Measurements from ENCODE around the gene CRYL1. TPM values are rescaled to one million over a fixed set of nuclear protein-coding genes. Genes with fewer than 3 reads are reported as not detected.

The CRYL1 gene
- total and polyA plus RNA-seq, 7 donors, result 33.0 to 183 (median 53.5) TPM

DNA sequence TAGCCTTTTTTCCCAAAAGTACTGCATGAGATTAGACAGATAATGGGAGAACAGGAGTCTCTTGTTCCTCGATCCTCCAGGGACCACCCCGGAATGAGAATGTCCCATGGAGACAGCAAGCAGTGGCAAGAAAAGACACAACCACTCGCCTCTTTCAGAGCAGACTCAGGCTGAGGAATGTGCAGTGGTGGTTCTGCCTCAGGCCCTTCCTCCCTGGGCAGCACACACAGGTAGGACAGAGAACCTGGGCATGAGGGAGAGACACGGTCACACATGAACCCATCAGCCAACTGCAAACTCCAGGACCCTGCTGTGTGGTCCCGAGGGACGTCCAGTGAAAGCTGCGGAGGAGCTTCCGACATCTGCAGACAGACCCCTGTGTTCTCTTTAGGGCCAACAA is 31.0 kb downstream of the CRYL1 start:
- DNase-seq, result no peak
- no peak overlapping the region for H3K4me3 ChIP-seq
- 65 to 70% methylated on average over 8 of the region's 8 CpGs for WGBS, 2 donors
- intact Hi-C loops (cut with DNase I), result loop anchor here (2.0 to 5.0 kb wide), 4 partner anchors 72 to 430 kb away; partner anchors contain the start of genes IFT88 and IL17D
- TF ChIP-seq CTCF (IDR thresholded peaks at IDR 0.05) (no peak), POLR2A (IDR thresholded peaks at IDR 0.05) (no peak)
- peaks cover 0 to 11% (median 8%) of the 10 kb centered on the region in 4 donors for H3K4me1 ChIP-seq
- H3K27me3 ChIP-seq, result no peaks in the 10 kb centered on the region
- no peak overlapping the region for H3K27ac ChIP-seq
- no peaks in the 10 kb centered on the region for H3K36me3 ChIP-seq
- no peaks in the 10 kb centered on the region for H3K9me3 ChIP-seq

GRCh38 chr13:20492641-20493040 is 33.0 kb downstream of the CRYL1 start:
- Histone ChIP-seq H3K4me1 (peaks cover 0 to 11% (median 8%) of the 10 kb centered on the region in 4 donors), H3K9me3 (no peaks in the 10 kb centered on the region), H3K27ac (no peak overlapping the region), H3K36me3 (peaks cover 0 to 5% (median 0%) of the 10 kb centered on the region in 4 donors), H3K4me3 (no peak overlapping the region), H3K27me3 (no peaks in the 10 kb centered on the region)
- intact Hi-C loops (cut with DNase I), result loop anchor here (5.0 kb wide), 1 partner anchor 335 kb away; no protein-coding TSS in a partner anchor
- TF ChIP-seq CTCF (IDR thresholded peaks at IDR 0.05), result peak in 1 of 4 experiments; percentile 20
- no peak for TF ChIP-seq EP300 (IDR thresholded peaks at IDR 0.05)
- no peak for TF ChIP-seq POLR2AphosphoS5 (IDR thresholded peaks at IDR 0.05)
- no peak for TF ChIP-seq POLR2A (IDR thresholded peaks at IDR 0.05)
- WGBS, 2 donors, result 62 to 63% methylated on average over 3 of the region's 3 CpGs
- no peak for DNase-seq

- H3K4me3 ChIP-seq, result no peak overlapping the region
- no peak overlapping the region for H3K27ac ChIP-seq
- H3K9me3 ChIP-seq, result no peaks in the 10 kb centered on the region
- intact Hi-C loops (cut with DNase I), result loop anchor here (5.0 kb wide), 1 partner anchor 335 kb away; no protein-coding TSS in a partner anchor
- peaks cover 0 to 5% (median 0%) of the 10 kb centered on the region in 4 donors for H3K36me3 ChIP-seq
- WGBS, 2 donors, result 48 to 61% methylated on average over 4 of the region's 4 CpGs
- no peaks in the 10 kb centered on the region for H3K27me3 ChIP-seq
- TF ChIP-seq CTCF (IDR thresholded peaks at IDR 0.05) (no peak), POLR2A (IDR thresholded peaks at IDR 0.05) (no peak), EP300 (IDR thresholded peaks at IDR 0.05) (no peak), POLR2AphosphoS5 (IDR thresholded peaks at IDR 0.05) (no peak)
- DNase-seq, result no peak
- peaks cover 0 to 11% (median 8%) of the 10 kb centered on the region in 4 donors for H3K4me1 ChIP-seq
Observed at GRCh38 chr13:20491926-20492435, 33.7 kb downstream of the CRYL1 start.

DNA sequence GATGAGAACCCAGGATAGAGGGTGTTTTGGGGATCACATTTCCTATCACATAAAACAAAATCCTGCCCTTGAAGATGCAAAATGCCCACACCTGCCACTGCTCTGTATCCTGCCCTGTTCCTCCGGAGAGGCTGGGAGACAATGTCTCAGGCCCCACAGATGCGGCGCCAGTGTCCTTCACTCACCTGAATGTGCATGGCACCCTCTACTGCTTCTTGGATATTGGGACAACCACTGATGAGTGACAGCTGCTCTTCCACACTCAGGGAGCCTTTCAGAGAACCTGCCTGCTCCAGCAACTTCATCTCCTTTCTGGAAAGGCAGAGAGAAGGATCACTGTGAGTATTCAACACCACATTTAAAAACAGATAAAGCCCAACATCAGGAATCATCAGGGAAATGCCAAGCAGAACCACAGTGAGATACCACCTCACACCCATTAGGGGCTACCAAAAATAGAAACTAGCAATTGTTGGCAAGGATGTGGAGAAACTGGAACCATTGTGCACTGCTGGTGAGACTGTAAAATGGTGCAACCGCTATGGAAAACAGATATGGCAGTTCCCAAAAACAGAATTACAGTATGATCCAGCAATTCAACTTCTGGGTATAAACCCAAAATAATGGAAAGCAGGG is 36.4 kb downstream of the CRYL1 start:
- intact Hi-C loops (cut with DNase I), result loop anchor here (10.0 kb wide), 1 partner anchor 295 kb away; the partner anchor contains the start of gene GJB2
- Histone ChIP-seq H3K27me3 (no peaks in the 10 kb centered on the region), H3K27ac (no peak overlapping the region), H3K4me3 (no peak overlapping the region), H3K4me1 (no peaks in the 10 kb centered on the region), H3K9me3 (no peaks in the 10 kb centered on the region), H3K36me3 (peaks cover 0 to 5% (median 0%) of the 10 kb centered on the region in 4 donors)
- DNase-seq, result no peak
- TF ChIP-seq CTCF (IDR thresholded peaks at IDR 0.05) (no peak), POLR2A (IDR thresholded peaks at IDR 0.05) (no peak), POLR2AphosphoS5 (IDR thresholded peaks at IDR 0.05) (no peak), EP300 (IDR thresholded peaks at IDR 0.05) (no peak)
- WGBS, 2 donors, result 45 to 52% methylated on average over 4 of the region's 4 CpGs

Data from sigmoid colon (tissue), 7 donors.